GM13976 (cell line): ENCODE measurements around the gene AIP.

Experiments used
- DNase-seq: peaks from one replicate; pipeline ENCODE4 v3.0.0; 2012; ENCODE audit warnings: low spot score
- in situ Hi-C: fragments of 300-500 bp; cut with MboI; formaldehyde crosslinking; loops from one replicate; pipeline ENCODE4 v1.12.0; 2022; ENCODE audit warnings: low sequenced_read_pairs, mixed read lengths, inconsistent platforms; ENCODE audit not compliant: unreplicated experiment
- TF ChIP-seq, protein P1 (sequence below): IDR thresholded peaks from 2 replicates; pipeline ENCODE4 v1.5.1; 2012; ENCODE audit warnings: borderline replicate concordance, mild to moderate bottlenecking; ENCODE audit not compliant: insufficient read depth; ENCODE audit errors: extremely low read depth, missing control alignments, control extremely low read depth

The AIP gene

GRCh38 chr11:67519726-67520125, 36.9 kb downstream of the AIP start:
- in situ Hi-C loops = no loop called here
- no peak for DNase-seq
- TF ChIP-seq, protein P1, sequence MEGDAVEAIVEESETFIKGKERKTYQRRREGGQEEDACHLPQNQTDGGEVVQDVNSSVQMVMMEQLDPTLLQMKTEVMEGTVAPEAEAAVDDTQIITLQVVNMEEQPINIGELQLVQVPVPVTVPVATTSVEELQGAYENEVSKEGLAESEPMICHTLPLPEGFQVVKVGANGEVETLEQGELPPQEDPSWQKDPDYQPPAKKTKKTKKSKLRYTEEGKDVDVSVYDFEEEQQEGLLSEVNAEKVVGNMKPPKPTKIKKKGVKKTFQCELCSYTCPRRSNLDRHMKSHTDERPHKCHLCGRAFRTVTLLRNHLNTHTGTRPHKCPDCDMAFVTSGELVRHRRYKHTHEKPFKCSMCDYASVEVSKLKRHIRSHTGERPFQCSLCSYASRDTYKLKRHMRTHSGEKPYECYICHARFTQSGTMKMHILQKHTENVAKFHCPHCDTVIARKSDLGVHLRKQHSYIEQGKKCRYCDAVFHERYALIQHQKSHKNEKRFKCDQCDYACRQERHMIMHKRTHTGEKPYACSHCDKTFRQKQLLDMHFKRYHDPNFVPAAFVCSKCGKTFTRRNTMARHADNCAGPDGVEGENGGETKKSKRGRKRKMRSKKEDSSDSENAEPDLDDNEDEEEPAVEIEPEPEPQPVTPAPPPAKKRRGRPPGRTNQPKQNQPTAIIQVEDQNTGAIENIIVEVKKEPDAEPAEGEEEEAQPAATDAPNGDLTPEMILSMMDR = no peak

- in situ Hi-C loops = no loop called here
- DNase-seq = no peak
These were observed 38.3 kb downstream of the AIP start for GRCh38 chr11:67520856-67521824.

DNA sequence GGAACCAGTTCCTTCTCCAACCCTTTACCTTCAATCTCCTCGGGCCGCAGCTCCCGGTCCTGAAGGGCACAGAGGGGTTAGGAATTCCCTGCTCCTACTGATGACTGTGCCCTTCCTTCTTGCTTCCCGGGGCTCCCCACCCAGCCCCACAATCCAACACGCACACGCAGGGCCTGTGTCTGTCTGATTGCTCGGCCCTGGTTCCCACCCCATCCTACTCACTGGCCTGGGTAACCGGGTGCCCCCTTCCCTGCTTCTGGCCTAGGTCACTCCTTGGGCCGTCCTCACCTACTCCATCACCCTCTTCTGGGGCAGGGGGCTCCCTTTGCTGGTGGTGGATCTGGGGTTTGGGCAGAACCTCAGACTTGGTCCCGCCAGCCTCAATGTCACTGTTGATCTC, 39.1 kb downstream of the AIP start:
- in situ Hi-C loops = no loop called here
- DNase-seq = no peak
- TF ChIP-seq, protein P1 = no peak

More at GRCh38 chr11:67520856-67521824, 38.3 kb downstream of the AIP start:
- TF ChIP-seq, protein P1 = no peak

GRCh38 chr11:67522338-67522737, 39.5 kb downstream of the AIP start:
- in situ Hi-C loops = no loop called here
- TF ChIP-seq, protein P1 = no peak

DNA sequence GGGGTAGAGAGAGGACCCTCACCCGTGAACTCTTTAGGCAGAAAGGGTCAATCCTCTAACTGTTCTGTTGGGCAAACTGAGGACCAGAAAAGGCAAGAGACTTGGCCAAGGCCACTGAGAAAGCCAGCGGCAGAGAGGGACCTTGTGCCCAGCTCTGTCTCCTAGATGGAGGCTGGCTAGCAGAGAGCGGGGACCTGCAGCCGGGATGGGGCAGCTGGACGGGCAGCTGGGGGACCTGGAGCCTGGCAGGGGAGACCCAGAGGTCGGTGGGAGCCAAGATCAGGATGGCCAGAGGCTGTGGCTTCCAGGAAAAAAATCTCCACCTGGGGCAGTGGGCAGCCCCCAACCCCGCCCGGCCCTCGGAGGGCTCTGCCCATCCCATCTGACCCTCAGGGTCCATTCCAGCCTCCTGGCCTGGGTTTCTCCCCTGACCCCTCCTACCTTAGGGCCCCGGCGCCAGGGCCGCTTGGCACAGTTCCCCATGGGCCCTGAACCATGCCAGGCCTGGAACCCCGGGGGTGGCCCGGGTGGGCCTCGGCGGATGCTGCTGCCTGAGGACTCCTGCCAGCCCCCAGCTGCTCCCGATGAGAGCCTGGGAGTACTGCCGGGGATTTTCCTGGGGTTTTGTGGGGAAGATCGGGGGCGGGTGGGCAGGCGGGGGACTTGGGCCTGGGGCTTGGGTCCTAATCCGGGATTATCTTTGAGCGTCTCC, 40.2 kb downstream of the AIP start, which contains the start of gene CABP2:
Gene CABP2 (minus strand): TSS at position 603 of the 712 bp plus-strand sequence. CDS start 120 bp downstream, at position 483.
- in situ Hi-C loops = no loop called here
- TF ChIP-seq, protein P1 = no peak
- no peak for DNase-seq

More at GRCh38 chr11:67522338-67522737, 39.5 kb downstream of the AIP start:
- no peak for DNase-seq
